Body of pancreas (tissue), 4 donors: Measurements from ENCODE around the gene CEP19. TPM values are rescaled to one million over a fixed set of nuclear protein-coding genes. Genes with fewer than 3 reads are reported as not detected.

ENCODE experiments used
- ATAC-seq: fragments of 150-250 bp; one replicate; pipeline ENCODE4 v1.9.1; 2016
- DNase-seq, 4 donors: peaks; one replicate each; pipeline ENCODE4 v3.0.0-alpha.2; 2019
- H3K27ac ChIP-seq, 4 donors: fragments of 200-600 bp; sonication (generic); 1 replicate in 3 of 4; 2 replicates in 1 of 4; pipeline versions ENCODE4 v1.5.1 to v1.6.1; 2016 to 2019; ENCODE audit warnings: mild to moderate bottlenecking in 1 of 4, mixed read lengths in 1 of 4, moderate library complexity in 1 of 4
- H3K27me3 ChIP-seq, 2 donors: fragments of 200-600 bp; sonication (generic); one replicate each; pipeline ENCODE4 v1.6.0; 2016; ENCODE audit warnings: mild to moderate bottlenecking in 1 of 2
- H3K36me3 ChIP-seq, 2 donors: fragments of 200-600 bp; sonication (generic); replicated peaks in 1 of 2; 2 replicates each; pipeline ENCODE4 v1.5.1; 2016; ENCODE audit warnings: low read depth in 2 of 2; ENCODE audit not compliant: insufficient read depth in 1 of 2
- H3K4me1 ChIP-seq: fragments of 200-600 bp; sonication (generic); one replicate; pipeline ENCODE4 v1.6.0; 2016
- H3K4me3 ChIP-seq, 2 donors: fragments of 200-600 bp; sonication (generic); 1 replicate in 1 of 2; 2 replicates in 1 of 2; pipeline ENCODE4 v1.5.1; 2016 to 2019
- H3K9me3 ChIP-seq, 3 donors: fragments of 200-600 bp; sonication (generic); 1 replicate in 2 of 3; 2 replicates in 1 of 3; pipeline ENCODE4 v1.5.1; 2016
- POLR2A ChIP-seq, 3 donors: fragments of 450-650 bp; IDR thresholded peaks; one replicate each; pipeline ENCODE4 v1.6.1; 2016; ENCODE audit warnings: antibody characterized with exemption in 3 of 3, mild to moderate bottlenecking in 2 of 3
- WGBS, 2 donors: methylation state at CpG; one replicate each; pipeline ENCODE4 v1.1.5; 2017; 5-methylcytosine and 5-hydroxymethylcytosine counted together
- intact Hi-C: fragments of 100-400 bp; cut with DNase I; formaldehyde crosslinking; loops from one replicate; pipeline ENCODE4 v1.15.1; 2023
- total RNA-seq, 2 donors: library from RNA; depleted of rRNA; stranded (reverse); fragments of >200 nt; gene quantifications; one replicate each; pipeline ENCODE4 v1.1.0, GENCODE V29; 2016
- TF ChIP-seq, protein P1 (sequence below), 7 experiments: fragments of 450-650 bp in 4 of 7; fragments of 200-600 bp in 3 of 7; sonication (generic) in 3 of 7; IDR thresholded peaks; one replicate each; pipeline ENCODE4 v1.5.1; 2016 to 2019; ENCODE audit warnings: antibody characterized with exemption in 7 of 7

The CEP19 gene
- total RNA-seq, 2 donors from 2014 or later, result 0.78 TPM; not detected in 1

DNA sequence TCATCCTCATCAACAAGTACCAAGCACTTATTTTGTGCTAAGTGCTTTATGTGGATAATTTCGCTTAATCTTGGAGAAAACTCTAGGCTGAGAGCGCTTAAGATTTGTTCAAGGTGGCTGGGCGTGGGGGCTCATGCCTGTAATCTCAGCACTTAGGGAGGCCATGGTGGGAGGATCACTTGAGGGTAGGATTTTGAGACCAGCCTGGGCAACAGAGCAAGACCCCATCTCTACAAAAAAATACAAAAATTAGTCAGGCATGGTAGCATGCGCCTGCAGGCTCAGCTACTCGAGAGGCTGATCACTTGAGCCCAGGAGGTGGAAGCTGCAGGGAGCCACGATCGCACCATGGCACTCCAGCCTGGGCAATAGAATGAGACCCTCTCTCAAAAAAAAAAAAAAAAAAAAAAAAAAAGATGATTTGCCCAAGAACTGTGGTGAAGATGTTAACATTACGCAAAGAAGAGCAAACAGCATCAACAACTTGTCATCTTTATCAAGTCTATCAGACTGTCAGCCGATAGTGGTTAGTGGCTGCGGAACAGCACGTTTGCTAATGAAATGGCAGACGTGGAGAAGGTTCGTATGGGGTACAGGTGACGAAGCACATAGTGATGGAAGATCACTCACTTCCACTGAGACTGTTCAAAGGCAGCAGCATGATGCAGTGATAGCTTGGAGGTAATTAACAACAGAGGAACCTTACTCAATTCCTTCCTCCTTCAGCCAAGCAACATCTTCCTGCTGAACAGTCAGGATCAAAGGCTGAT lies 44.8 kb downstream of the CEP19 start:
- no peaks in the 10 kb centered on the region for H3K27me3 ChIP-seq
- intact Hi-C loops, result no loop called here
- no peaks in the 10 kb centered on the region for H3K4me1 ChIP-seq
- 76 to 80% methylated on average over 13 to 14 of the region's 14 CpGs for WGBS, 2 donors
- H3K27ac ChIP-seq, result no peak overlapping the region
- H3K36me3 ChIP-seq, result no peaks in the 10 kb centered on the region
- no peak overlapping the region for H3K4me3 ChIP-seq
- DNase-seq (no peak), ATAC-seq (no peak)
- no peak for TF ChIP-seq POLR2A (IDR thresholded peaks at IDR 0.05)
- TF ChIP-seq, protein P1, sequence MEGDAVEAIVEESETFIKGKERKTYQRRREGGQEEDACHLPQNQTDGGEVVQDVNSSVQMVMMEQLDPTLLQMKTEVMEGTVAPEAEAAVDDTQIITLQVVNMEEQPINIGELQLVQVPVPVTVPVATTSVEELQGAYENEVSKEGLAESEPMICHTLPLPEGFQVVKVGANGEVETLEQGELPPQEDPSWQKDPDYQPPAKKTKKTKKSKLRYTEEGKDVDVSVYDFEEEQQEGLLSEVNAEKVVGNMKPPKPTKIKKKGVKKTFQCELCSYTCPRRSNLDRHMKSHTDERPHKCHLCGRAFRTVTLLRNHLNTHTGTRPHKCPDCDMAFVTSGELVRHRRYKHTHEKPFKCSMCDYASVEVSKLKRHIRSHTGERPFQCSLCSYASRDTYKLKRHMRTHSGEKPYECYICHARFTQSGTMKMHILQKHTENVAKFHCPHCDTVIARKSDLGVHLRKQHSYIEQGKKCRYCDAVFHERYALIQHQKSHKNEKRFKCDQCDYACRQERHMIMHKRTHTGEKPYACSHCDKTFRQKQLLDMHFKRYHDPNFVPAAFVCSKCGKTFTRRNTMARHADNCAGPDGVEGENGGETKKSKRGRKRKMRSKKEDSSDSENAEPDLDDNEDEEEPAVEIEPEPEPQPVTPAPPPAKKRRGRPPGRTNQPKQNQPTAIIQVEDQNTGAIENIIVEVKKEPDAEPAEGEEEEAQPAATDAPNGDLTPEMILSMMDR (IDR thresholded peaks at IDR 0.05), result no peak
- no peaks in the 10 kb centered on the region for H3K9me3 ChIP-seq

DNA sequence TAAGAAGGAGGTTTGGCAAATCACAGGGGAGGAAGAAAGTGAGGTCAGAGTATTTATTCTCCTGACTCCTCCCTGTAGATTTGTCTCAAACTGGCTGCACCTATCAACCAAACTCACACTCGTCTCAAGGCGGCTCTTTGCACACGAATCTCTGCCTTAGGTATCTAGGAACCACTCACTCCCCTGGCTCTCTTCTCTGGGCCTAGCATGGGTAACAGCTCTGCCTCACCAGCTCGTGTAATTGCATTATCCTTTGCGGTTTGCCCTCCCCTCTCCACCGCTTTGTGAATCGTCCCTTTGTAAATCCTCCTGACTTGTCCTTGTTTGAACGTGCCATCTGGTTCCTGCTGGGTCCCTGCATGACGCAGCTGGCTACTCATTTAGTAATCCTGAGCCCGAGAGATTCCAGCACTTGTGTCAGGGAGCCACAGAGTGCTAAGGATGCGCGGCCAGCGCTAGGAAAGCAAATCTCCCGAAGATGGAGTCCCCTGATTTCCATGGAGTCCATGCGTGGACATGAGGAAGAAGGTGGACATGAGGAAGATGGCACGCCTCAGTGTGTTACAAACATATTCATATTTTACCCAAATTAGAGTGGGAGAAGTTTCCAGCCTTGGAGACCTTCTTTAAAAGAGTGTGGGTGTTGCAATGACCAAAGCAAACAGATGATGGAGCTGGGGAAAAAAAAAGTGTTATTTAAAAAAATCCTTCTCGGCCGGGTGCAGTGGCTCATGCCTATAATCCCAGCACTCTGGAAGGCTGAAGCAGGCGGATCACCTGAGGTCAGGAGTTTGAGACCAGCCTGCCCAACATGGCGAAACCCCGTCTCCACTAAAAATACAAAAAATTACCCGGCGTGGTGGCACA lies 45.8 kb downstream of the CEP19 start:
- H3K4me3 ChIP-seq, result no peak overlapping the region
- no peaks in the 10 kb centered on the region for H3K27me3 ChIP-seq
- intact Hi-C loops, result no loop called here
- no peaks in the 10 kb centered on the region for H3K9me3 ChIP-seq
- 36 to 37% methylated on average over 23 of the region's 23 CpGs for WGBS, 2 donors
- DNase-seq (no peak), ATAC-seq (no peak)
- no peaks in the 10 kb centered on the region for H3K4me1 ChIP-seq
- H3K27ac ChIP-seq, result no peak overlapping the region
- TF ChIP-seq POLR2A (IDR thresholded peaks at IDR 0.05), result no peak
- TF ChIP-seq, protein P1 (IDR thresholded peaks at IDR 0.05), result no peak
- no peaks in the 10 kb centered on the region for H3K36me3 ChIP-seq

DNA sequence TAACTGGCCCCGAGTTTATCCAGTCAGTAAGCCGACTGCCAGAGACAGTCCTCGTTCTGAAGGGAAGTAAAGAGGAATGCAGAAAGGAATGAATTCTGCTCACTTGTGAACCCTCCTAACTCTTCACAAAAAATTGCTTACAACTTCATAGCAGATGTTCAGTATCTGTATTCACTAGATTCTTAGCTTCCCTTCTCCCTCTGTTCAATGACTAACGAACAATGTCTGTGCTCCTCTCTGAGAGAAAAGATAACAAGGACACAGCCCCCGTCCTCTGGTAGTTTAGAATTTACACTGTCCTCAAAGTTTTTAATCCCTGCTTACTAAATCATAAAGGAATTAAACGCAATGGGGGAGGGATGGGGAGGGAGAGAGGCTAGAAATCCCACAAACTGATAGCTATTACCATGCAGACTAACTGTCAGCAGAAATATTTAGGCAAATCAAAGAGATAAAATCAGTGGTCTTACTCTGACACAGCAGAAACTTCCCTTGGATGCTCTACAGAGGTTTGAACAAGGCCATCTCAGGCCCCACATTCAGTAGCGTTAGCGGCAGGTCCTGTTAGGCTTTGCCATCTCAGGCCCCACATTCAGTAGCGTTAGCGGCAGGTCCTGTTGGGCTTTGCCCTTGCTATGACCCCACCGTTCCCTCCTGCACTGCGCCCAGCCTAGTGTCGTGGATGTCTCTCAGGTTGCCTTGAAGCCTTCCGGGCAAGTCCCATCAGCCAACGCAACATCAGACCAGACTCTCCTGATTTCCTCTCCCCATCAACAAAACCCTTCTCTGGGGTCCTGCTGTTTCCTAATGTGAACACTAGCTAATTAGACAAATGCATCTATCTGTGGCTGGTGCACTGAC lies 49.1 kb downstream of the CEP19 start:
- Histone ChIP-seq H3K36me3 (no peaks in the 10 kb centered on the region), H3K9me3 (no peaks in the 10 kb centered on the region), H3K4me1 (peaks cover 9% of the 10 kb centered on the region), H3K27ac (no peak overlapping the region), H3K4me3 (no peak overlapping the region), H3K27me3 (no peaks in the 10 kb centered on the region)
- intact Hi-C loops, result no loop called here
- WGBS, 2 donors, result 57 to 67% methylated on average over 14 to 15 of the region's 15 CpGs
- TF ChIP-seq, protein P1 (IDR thresholded peaks at IDR 0.05), result no peak
- no peak for TF ChIP-seq POLR2A (IDR thresholded peaks at IDR 0.05)
- no peak for DNase-seq
- ATAC-seq, result no peak

DNA sequence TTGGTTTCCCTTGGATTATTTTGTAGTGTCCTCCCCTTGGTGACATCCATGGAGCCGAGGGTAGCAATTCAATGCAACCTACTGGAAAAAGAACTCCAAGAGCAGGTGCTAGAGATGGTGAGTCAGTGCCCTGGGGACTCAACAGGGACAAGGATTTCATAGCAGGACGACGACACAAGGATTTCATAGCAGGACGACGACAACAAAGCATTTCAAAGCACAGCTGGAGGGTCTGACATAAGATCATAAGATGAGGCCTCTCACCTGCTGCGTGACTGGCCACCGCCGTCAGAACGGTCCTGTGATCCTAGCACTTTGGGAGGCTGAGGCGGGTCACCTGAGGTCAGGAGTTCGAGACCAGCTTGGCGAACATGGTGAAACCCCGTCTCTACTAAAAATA lies 50.0 kb downstream of the CEP19 start:
- no peak for DNase-seq
- H3K4me1 ChIP-seq, result peaks cover 9% of the 10 kb centered on the region
- H3K36me3 ChIP-seq, result no peaks in the 10 kb centered on the region

More for the DNA sequence above, 50.0 kb downstream of the CEP19 start:
- intact Hi-C loops, result no loop called here
- H3K9me3 ChIP-seq, result no peaks in the 10 kb centered on the region
- H3K27me3 ChIP-seq, result no peaks in the 10 kb centered on the region
- 81 to 90% methylated on average over 12 to 13 of the region's 13 CpGs for WGBS, 2 donors
- TF ChIP-seq, protein P1 (IDR thresholded peaks at IDR 0.05), result no peak
- no peak for TF ChIP-seq POLR2A (IDR thresholded peaks at IDR 0.05)
- no peak overlapping the region for H3K4me3 ChIP-seq
- ATAC-seq, result no peak
- no peak overlapping the region for H3K27ac ChIP-seq
